Measurements from ENCODE around the gene CCDC197.

CCDC197 gene

DNA sequence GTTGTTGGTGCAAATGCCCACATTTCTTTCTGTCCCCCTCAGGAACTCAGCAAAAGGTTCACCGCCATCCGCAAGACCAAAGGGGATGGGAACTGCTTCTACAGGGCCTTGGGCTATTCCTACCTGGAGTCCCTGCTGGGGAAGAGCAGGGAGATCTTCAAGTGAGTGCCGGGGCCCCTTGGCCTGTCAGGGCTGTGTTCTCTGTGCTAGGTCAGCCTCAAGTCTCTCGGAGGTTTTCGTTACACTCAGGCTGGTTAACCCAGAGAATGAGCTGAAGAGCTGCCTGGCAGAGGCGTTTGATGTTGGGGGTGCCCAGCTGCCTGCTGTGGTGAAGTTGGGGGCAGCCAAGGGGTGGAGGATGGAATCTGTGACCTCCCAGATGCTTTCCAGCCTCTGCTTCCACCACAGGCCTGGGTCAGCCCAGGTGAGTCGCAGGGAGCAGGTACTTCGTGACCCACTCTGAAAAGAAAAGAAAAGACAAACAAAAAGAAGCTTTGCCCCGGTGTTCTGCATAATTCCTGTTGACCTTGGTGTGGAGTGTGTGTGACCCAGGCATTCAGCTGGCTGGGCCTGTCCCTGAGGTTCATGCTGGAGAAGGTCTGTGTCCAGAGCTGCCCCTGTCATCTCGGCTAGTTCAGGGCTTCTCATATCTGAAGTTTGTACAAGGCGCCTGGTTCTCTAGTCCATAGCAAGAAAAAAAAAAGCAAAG is 42.0 kb downstream of the CCDC197 start:
- TF ChIP-seq ZNF274 (IDR thresholded peaks at IDR 0.05; ENCODE audit: low read depth, low read length), result no peak
- no peak overlapping the region for H3K4me3 ChIP-seq (ENCODE audit: low read length)

GRCh38 chr14:94040247-94040646 is 43.1 kb downstream of the CCDC197 start:
- H3K4me3 ChIP-seq (ENCODE audit: low read length), result no peak overlapping the region
- TF ChIP-seq ZNF274 (IDR thresholded peaks at IDR 0.05; ENCODE audit: low read depth, low read length), result no peak

GRCh38 chr14:94040796-94041195 is 43.7 kb downstream of the CCDC197 start:
- no peak for TF ChIP-seq ZNF274 (IDR thresholded peaks at IDR 0.05; ENCODE audit: low read depth, low read length)

GRCh38 chr14:94041551-94042346 is 44.6 kb downstream of the CCDC197 start:
- no peak overlapping the region for H3K4me3 ChIP-seq (ENCODE audit: low read length)
- TF ChIP-seq ZNF274 (IDR thresholded peaks at IDR 0.05; ENCODE audit: low read depth, low read length), result no peak

More at GRCh38 chr14:94040796-94041195, 43.7 kb downstream of the CCDC197 start:
- H3K4me3 ChIP-seq (ENCODE audit: low read length), result no peak overlapping the region

- no peak overlapping the region for H3K4me3 ChIP-seq (ENCODE audit: low read length)
- TF ChIP-seq ZNF274 (IDR thresholded peaks at IDR 0.05; ENCODE audit: low read depth, low read length), result no peak
Measured at GRCh38 chr14:94042433-94043091, 45.5 kb downstream of the CCDC197 start.

DNA sequence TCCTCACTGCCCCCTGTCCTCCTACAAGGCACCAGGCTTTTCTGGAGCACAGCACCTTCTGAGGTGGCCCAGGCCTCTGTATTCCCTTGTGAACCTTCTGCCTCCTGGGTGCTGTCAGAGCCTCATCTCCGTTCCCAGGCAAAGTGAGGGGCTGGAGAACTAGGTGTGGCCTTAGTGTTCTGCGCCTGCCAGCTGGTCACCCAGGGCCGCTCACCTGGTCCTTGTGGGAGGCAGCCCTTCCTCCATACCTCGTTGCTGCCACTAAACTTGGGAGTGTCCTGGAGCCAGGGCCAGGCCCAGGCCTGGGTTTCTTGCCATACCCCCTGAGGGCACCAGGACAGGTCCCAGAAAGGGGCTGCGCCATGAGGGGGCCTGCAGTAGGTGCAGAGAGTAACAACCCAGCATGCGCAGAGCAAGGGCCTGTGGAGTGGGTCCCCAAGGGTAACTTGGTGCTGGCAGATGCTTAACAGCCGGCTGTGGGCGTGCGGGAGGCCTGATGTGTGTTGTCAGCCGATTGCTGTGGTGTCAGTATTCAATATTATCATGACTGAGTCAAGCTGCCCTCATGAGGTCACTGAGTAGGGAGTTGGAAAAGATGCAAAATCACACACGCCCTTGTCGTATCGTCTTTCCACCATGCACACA is 46.1 kb downstream of the CCDC197 start:
- no peak overlapping the region for H3K4me3 ChIP-seq (ENCODE audit: low read length)
- no peak for TF ChIP-seq ZNF274 (IDR thresholded peaks at IDR 0.05; ENCODE audit: low read depth, low read length)

GRCh38 chr14:94043756-94044475 is 46.8 kb downstream of the CCDC197 start:
- TF ChIP-seq ZNF274 (IDR thresholded peaks at IDR 0.05; ENCODE audit: low read depth, low read length), result no peak
- H3K4me3 ChIP-seq (ENCODE audit: low read length), result no peak overlapping the region

DNA sequence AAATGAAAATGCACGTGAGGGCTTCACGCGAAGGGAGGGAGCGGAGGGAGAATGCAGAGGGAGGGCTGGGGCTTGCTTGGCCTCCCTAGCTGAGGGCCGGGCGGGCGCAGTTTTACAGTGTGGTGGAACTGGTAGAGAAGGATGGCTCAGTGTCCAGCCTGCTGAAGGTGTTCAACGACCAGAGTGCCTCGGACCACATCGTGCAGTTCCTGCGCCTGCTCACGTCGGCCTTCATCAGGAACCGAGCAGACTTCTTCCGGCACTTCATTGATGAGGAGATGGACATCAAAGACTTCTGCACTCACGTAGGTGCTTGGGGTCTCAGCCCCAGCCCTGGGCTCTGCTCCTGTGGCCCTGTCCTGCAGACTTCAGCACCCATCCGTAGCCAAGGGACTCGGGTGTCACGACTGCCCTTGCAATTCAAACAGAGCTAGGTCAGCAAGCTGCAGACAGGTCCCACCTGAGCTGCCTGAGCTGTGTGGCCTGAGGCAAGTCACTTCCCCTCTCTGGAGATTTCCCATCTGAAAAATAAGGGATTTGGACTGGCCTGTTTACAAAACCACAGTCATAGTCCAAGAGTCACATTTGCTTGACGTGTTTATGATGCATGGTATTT is 47.5 kb downstream of the CCDC197 start:
- TF ChIP-seq ZNF274 (IDR thresholded peaks at IDR 0.05; ENCODE audit: low read depth, low read length), result no peak
- no peak overlapping the region for H3K4me3 ChIP-seq (ENCODE audit: low read length)

DNA sequence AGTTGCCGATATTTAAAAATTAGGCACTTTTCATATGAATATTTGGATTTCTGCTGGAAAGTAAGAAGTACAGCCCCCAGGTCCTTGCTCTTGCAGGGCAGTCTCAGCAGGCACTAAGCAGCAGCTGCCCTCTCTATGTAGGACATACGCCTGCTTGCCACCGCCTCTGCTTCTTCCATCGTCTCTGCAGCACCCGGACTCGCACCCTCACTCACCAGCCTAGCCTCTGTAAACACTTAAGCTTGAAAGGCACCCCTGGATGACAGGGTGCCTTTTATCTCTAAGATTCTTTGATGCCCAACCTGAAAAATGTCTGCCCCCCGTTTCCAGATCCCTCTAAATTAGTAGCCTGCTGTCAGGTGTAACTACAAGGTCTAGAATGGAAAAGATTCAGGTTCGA is 48.0 kb downstream of the CCDC197 start:
- no peak for TF ChIP-seq ZNF274 (IDR thresholded peaks at IDR 0.05; ENCODE audit: low read depth, low read length)
- H3K4me3 ChIP-seq (ENCODE audit: low read length), result no peak overlapping the region

DNA sequence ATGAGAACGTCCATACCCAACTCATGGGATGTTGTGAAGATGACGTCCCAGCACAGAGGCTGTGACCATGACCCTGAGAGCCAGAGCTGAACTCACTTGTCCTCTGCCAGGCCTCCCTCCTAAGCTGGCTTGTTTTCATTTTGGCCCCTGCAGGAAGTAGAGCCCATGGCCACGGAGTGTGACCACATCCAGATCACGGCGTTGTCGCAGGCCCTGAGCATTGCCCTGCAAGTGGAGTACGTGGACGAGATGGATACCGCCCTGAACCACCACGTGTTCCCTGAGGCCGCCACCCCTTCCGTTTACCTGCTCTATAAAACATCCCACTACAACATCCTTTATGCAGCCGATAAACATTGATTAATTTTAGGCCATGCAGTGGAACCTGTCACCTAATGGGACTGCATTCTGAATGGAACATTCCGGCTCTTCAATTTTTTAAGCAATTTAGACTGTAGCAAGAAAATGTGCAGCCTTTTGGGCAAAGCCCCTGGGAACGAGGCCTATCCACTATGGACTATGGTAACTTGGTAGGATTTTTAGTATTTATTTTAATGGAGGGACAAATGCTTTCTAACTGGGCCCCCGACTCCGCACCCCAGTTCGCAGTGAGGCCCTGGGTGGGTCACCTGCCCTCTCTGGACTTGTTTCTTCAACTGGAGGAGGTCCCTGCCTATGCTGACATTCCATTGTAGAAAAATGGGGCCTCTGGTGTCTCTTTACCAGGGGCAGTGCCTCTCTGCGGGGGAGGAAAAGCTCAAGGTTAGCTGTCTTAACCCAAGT is 48.7 kb downstream of the CCDC197 start:
- no peak overlapping the region for H3K4me3 ChIP-seq (ENCODE audit: low read length)
- no peak for TF ChIP-seq ZNF274 (IDR thresholded peaks at IDR 0.05; ENCODE audit: low read depth, low read length)

- no peak for TF ChIP-seq ZNF274 (IDR thresholded peaks at IDR 0.05; ENCODE audit: low read depth, low read length)
- H3K4me3 ChIP-seq (ENCODE audit: low read length), result no peak overlapping the region
Measured at GRCh38 chr14:94046696-94047250, 49.7 kb downstream of the CCDC197 start.

- no peak overlapping the region for H3K4me3 ChIP-seq (ENCODE audit: low read length)
- no peak for TF ChIP-seq ZNF274 (IDR thresholded peaks at IDR 0.05; ENCODE audit: low read depth, low read length)
Measured at GRCh38 chr14:94047581-94047980, 50.5 kb downstream of the CCDC197 start.

Data from GM08714 (cell line).